ENCODE results near the gene L3MBTL2.
A peak's percentile ranks its signal among the peaks of the same experiment; 100 is the strongest.
"Not testable (repeated sequence)": the region's sequence is repeated elsewhere in the genome, so short reads cannot be mapped to it uniquely, and the experiment has no call there.

Gene L3MBTL2

DNA sequence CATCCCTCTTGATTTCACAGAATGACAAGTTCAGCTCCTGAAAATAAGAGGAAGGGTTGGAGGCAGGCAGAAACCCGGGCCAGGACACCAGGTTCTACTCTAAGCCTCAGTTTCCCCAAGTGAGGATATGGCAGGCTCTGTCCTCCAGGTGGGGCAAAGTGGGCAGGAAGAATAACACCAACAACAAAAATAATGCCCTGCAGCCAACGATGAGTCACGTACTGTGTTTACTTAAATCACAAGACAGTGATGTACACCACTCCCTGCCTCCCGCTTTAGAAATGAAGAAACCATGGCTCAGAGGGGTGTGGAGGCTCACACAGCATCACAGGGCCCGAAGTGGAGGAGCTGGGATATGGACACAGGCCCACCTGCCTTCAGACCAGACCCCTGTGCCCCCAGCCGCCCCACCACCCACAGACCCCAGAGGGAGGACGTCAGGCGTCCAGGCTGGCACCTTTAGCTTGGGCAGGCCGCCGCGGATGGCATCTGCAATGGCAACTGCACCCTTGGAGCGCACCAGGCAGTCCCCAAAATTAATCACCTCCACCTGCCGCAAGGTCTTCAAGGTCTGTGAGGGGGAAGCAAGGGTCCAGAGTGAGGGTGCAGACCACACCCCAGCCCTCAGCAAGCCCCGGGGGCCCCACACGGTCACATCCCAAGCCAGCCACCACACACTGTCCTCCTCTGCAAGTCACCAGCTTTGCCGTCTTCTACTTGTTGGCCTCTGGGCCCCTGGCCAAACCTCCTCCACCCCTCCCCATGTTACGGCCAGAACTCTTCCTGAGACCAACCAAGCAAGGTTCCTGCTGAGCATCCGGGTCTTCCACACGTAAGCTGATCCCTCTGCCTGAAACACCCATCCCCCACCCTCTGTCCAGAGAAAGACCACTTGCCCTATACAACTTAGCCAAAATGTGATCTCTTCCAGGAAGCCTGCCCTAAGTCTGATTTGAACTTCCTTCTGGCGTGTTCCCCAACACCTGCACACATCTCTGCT is 51.4 kb downstream of the L3MBTL2 start:
- no peaks in the 10 kb centered on the region for H3K27me3 ChIP-seq (ENCODE audit: control insufficient read depth, insufficient read depth, low read length)
- H3K4me3 ChIP-seq (ENCODE audit: low read depth, low read length) = no peak overlapping the region
- peaks cover 8% of the 10 kb centered on the region; the same call in 1 of the 2 replicates for H3K4me1 ChIP-seq (ENCODE audit: control insufficient read depth, insufficient read depth, low read length)
- no peaks in the 10 kb centered on the region for H3K9me3 ChIP-seq (ENCODE audit: control insufficient read depth, insufficient read depth, low read depth, low read length)
- H3K27ac ChIP-seq (ENCODE audit: low read depth, low read length) = 0 out of 2 replicates have a peak overlapping the region, but pooled peaks have one; percentile 22
- peaks cover 95% of the 10 kb centered on the region for H3K36me3 ChIP-seq (ENCODE audit: control insufficient read depth, insufficient read depth, low read length)
- H3K9ac ChIP-seq (ENCODE audit: low read length) = no peak overlapping the region

DNA sequence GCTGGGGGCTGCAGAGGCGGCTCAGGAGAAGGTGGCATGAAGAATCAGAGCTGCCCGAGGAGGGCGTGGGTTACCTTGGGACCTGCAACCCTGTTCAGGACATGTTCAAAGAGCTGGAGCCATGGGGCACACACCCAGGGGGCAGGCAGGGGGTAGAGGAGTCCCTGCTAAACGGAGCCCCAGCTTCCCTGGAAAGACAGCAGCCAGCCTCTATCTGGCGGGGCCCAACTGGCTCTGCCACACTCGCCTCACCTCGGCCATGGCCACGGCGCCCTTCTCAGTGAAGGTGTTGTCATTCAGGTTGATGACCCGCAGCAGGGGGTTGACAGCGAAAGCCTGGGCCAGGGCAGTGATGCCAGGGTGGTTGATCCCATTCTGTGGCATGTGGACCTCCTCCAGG is 52.6 kb downstream of the L3MBTL2 start:
- H3K27me3 ChIP-seq (ENCODE audit: control insufficient read depth, insufficient read depth, low read length) = no peaks in the 10 kb centered on the region
- no peak overlapping the region for H3K27ac ChIP-seq (ENCODE audit: low read depth, low read length)
- no peak overlapping the region for H3K9ac ChIP-seq (ENCODE audit: low read length)
- peaks cover 97% of the 10 kb centered on the region for H3K36me3 ChIP-seq (ENCODE audit: control insufficient read depth, insufficient read depth, low read length)
- no peaks in the 10 kb centered on the region for H3K9me3 ChIP-seq (ENCODE audit: control insufficient read depth, insufficient read depth, low read depth, low read length)
- peaks cover 8% of the 10 kb centered on the region; the same call in 1 of the 2 replicates for H3K4me1 ChIP-seq (ENCODE audit: control insufficient read depth, insufficient read depth, low read length)
- no peak overlapping the region for H3K4me3 ChIP-seq (ENCODE audit: low read depth, low read length)

DNA sequence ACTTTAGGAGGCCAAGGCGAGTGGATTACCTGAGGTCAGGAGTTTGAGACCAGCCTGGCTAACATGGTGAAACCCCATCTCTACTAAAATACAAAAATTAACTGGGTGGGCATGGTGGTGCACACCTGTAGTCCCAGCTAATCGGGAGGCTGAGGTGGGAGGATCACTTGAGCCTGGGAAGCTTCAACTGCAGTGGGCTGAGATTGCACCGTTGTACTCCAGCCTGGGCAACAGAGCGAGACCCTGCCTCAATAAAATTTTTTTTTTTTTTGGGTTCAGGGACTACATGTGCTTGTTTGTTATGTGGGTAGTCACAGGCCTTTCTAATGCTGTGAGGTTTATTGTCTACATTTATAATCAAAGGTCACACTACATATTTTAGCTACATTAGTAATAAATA is 54.6 kb downstream of the L3MBTL2 start:
- not testable (repeated sequence) for H3K9ac ChIP-seq (ENCODE audit: low read length)

GRCh38 chr22:41260871-41261270 is 55.8 kb downstream of the L3MBTL2 start:
- peaks cover 8% of the 10 kb centered on the region; the same call in 1 of the 2 replicates for H3K4me1 ChIP-seq (ENCODE audit: control insufficient read depth, insufficient read depth, low read length)
- no peak overlapping the region for H3K4me3 ChIP-seq (ENCODE audit: low read depth, low read length)
- H3K9ac ChIP-seq (ENCODE audit: low read length) = no peak overlapping the region
- H3K27me3 ChIP-seq (ENCODE audit: control insufficient read depth, insufficient read depth, low read length) = no peaks in the 10 kb centered on the region
- no peak overlapping the region for H3K27ac ChIP-seq (ENCODE audit: low read depth, low read length)
- no peaks in the 10 kb centered on the region for H3K9me3 ChIP-seq (ENCODE audit: control insufficient read depth, insufficient read depth, low read depth, low read length)
- peaks cover 96% of the 10 kb centered on the region for H3K36me3 ChIP-seq (ENCODE audit: control insufficient read depth, insufficient read depth, low read length)

More for the DNA sequence above, 54.6 kb downstream of the L3MBTL2 start:
- not testable (repeated sequence) for H3K4me1 ChIP-seq (ENCODE audit: control insufficient read depth, insufficient read depth, low read length); H3K27ac ChIP-seq (ENCODE audit: low read depth, low read length); H3K27me3 ChIP-seq (ENCODE audit: control insufficient read depth, insufficient read depth, low read length); H3K9me3 ChIP-seq (ENCODE audit: control insufficient read depth, insufficient read depth, low read depth, low read length); H3K4me3 ChIP-seq (ENCODE audit: low read depth, low read length)
- H3K36me3 ChIP-seq (ENCODE audit: control insufficient read depth, insufficient read depth, low read length) = peaks cover 97% of the 10 kb centered on the region

DNA sequence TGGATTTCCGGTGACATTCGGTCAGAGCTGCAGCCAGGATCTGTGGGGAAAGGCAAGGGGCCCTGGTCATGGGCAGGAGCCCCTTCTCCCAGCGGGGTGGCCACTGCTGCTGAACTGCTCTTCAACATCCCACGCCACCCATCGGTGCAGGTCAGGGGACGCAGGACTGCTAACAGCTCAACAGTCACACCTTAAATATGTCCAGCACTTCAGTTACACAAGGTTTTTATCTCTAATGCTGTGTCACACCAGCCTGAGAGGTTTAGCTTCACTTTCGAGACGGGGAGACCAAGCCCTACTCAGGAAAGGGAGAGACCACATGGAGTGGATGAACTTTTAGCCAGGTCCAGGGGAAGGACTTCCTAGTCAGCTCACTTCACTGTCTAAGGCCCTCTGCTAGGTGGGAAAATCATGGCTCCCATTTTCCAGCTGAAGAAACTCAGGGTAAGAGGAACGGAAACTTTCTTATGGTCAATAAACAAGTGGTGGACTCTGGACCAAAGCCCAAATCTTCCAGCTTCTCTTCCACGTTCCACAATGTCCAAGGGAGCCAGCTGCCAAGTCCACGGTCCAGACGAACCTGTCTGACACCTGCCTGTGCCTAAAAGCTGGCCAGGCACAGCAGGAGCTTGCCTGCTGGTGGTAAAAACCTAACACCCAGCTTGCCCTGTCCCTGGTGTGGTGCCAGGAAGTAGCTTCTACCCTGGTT is 56.6 kb downstream of the L3MBTL2 start:
- peaks cover 8% of the 10 kb centered on the region; the same call in 1 of the 2 replicates for H3K4me1 ChIP-seq (ENCODE audit: control insufficient read depth, insufficient read depth, low read length)
- no peak overlapping the region for H3K27ac ChIP-seq (ENCODE audit: low read depth, low read length)
- H3K9ac ChIP-seq (ENCODE audit: low read length) = no peak overlapping the region
- H3K36me3 ChIP-seq (ENCODE audit: control insufficient read depth, insufficient read depth, low read length) = peaks cover 95% of the 10 kb centered on the region
- H3K27me3 ChIP-seq (ENCODE audit: control insufficient read depth, insufficient read depth, low read length) = no peaks in the 10 kb centered on the region
- no peaks in the 10 kb centered on the region for H3K9me3 ChIP-seq (ENCODE audit: control insufficient read depth, insufficient read depth, low read depth, low read length)
- H3K4me3 ChIP-seq (ENCODE audit: low read depth, low read length) = no peak overlapping the region

- Histone ChIP-seq H3K4me3 (ENCODE audit: low read depth, low read length) (no peak overlapping the region), H3K9ac (ENCODE audit: low read length) (no peak overlapping the region), H3K27ac (ENCODE audit: low read depth, low read length) (no peak overlapping the region), H3K4me1 (ENCODE audit: control insufficient read depth, insufficient read depth, low read length) (peaks cover 4% of the 10 kb centered on the region; the same call in 1 of the 2 replicates), H3K9me3 (ENCODE audit: control insufficient read depth, insufficient read depth, low read depth, low read length) (no peaks in the 10 kb centered on the region), H3K36me3 (ENCODE audit: control insufficient read depth, insufficient read depth, low read length) (peaks cover 95% of the 10 kb centered on the region), H3K27me3 (ENCODE audit: control insufficient read depth, insufficient read depth, low read length) (no peaks in the 10 kb centered on the region)
Observed at GRCh38 chr22:41262250-41262765, 57.2 kb downstream of the L3MBTL2 start.

DNA sequence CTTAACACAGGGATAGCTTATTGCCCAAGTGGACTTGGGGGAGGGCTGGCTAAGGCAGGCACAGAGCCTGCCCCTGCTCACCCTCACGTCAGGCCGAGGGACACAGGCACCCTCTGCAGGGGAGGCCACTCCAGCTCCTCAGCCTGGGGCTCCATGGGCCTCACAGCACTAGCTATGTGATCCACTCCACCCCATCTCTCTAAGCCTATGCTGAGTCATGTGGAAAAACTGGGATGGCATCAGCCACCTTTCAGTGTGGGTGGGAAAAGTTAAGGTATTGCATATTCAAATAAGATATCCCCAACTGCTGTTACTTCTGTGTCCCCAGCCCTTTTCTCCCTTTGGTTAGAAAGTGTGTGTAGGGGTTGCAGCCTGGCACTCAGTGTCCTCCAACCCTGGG is 58.6 kb downstream of the L3MBTL2 start:
- Histone ChIP-seq H3K4me3 (ENCODE audit: low read depth, low read length) (no peak overlapping the region), H3K4me1 (ENCODE audit: control insufficient read depth, insufficient read depth, low read length) (no peaks in the 10 kb centered on the region), H3K27ac (ENCODE audit: low read depth, low read length) (no peak overlapping the region), H3K9ac (ENCODE audit: low read length) (no peak overlapping the region), H3K9me3 (ENCODE audit: control insufficient read depth, insufficient read depth, low read depth, low read length) (no peaks in the 10 kb centered on the region), H3K36me3 (ENCODE audit: control insufficient read depth, insufficient read depth, low read length) (peaks cover 95% of the 10 kb centered on the region), H3K27me3 (ENCODE audit: control insufficient read depth, insufficient read depth, low read length) (no peaks in the 10 kb centered on the region)

- no peaks in the 10 kb centered on the region for H3K4me1 ChIP-seq (ENCODE audit: control insufficient read depth, insufficient read depth, low read length)
- H3K9me3 ChIP-seq (ENCODE audit: control insufficient read depth, insufficient read depth, low read depth, low read length) = no peaks in the 10 kb centered on the region
- peaks cover 96% of the 10 kb centered on the region for H3K36me3 ChIP-seq (ENCODE audit: control insufficient read depth, insufficient read depth, low read length)
- no peak overlapping the region for H3K9ac ChIP-seq (ENCODE audit: low read length)
- no peak overlapping the region for H3K4me3 ChIP-seq (ENCODE audit: low read depth, low read length)
- no peak overlapping the region for H3K27ac ChIP-seq (ENCODE audit: low read depth, low read length)
- H3K27me3 ChIP-seq (ENCODE audit: control insufficient read depth, insufficient read depth, low read length) = no peaks in the 10 kb centered on the region
Observed at GRCh38 chr22:41264408-41264941, 59.4 kb downstream of the L3MBTL2 start.

- Histone ChIP-seq H3K4me1 (ENCODE audit: control insufficient read depth, insufficient read depth, low read length) (no peaks in the 10 kb centered on the region), H3K36me3 (ENCODE audit: control insufficient read depth, insufficient read depth, low read length) (peaks cover 92% of the 10 kb centered on the region), H3K4me3 (ENCODE audit: low read depth, low read length) (no peak overlapping the region), H3K27me3 (ENCODE audit: control insufficient read depth, insufficient read depth, low read length) (no peaks in the 10 kb centered on the region), H3K9me3 (ENCODE audit: control insufficient read depth, insufficient read depth, low read depth, low read length) (no peaks in the 10 kb centered on the region), H3K9ac (ENCODE audit: low read length) (no peak overlapping the region), H3K27ac (ENCODE audit: low read depth, low read length) (no peak overlapping the region)
Observed at GRCh38 chr22:41267958-41268357, 62.8 kb downstream of the L3MBTL2 start.

DNA sequence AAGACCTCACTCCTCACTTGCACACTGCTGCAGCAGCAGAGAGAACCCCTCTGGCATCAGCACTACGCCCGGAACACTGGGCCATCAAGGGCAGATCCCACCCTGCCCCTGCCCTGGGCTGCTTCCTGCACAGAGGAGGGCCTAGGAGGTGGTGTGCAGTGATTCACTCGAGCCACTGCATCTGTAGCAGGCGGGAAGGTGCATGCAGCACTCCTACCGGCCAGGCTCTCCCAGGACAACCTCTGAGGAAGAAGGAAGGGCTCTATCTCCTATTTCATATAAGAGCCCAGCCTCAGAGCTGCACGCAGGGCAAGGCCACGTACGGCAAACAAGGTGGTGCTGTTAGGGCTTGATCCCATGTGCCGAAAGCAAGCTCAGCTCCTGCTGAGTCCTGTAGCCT is 66.7 kb downstream of the L3MBTL2 start:
- Histone ChIP-seq H3K4me3 (ENCODE audit: low read depth, low read length) (no peak overlapping the region), H3K36me3 (ENCODE audit: control insufficient read depth, insufficient read depth, low read length) (peaks cover 91% of the 10 kb centered on the region), H3K4me1 (ENCODE audit: control insufficient read depth, insufficient read depth, low read length) (no peaks in the 10 kb centered on the region), H3K27ac (ENCODE audit: low read depth, low read length) (no peak overlapping the region), H3K27me3 (ENCODE audit: control insufficient read depth, insufficient read depth, low read length) (no peaks in the 10 kb centered on the region), H3K9me3 (ENCODE audit: control insufficient read depth, insufficient read depth, low read depth, low read length) (no peaks in the 10 kb centered on the region), H3K9ac (ENCODE audit: low read length) (no peak overlapping the region)

Data from HUES6 (cell line).